Prostate gland (tissue), 2 donors: Measurements from ENCODE around the gene RAD21L1.

ENCODE experiments used
- POLR2A ChIP-seq: fragments of 450-650 bp; IDR thresholded peaks from one replicate; pipeline ENCODE4 v1.6.1; 2016; ENCODE audit warnings: antibody characterized with exemption, mild to moderate bottlenecking
- POLR2AphosphoS5 ChIP-seq: sonication (generic); formaldehyde crosslinking; IDR thresholded peaks from one replicate; pipeline ENCODE4 v1.6.1; 2017; ENCODE audit warnings: antibody characterized with exemption
- TF ChIP-seq, protein P1 (sequence below), 4 experiments: fragments of 200-600 bp in 2 of 4; fragments of 450-650 bp in 2 of 4; sonication (generic) in 2 of 4; IDR thresholded peaks; 1 replicate in 3 of 4; 2 replicates in 1 of 4; pipeline ENCODE4 v1.5.1; 2016 to 2019; ENCODE audit warnings: antibody characterized with exemption in 4 of 4, mild to moderate bottlenecking in 2 of 4, moderate library complexity in 2 of 4

DNA sequence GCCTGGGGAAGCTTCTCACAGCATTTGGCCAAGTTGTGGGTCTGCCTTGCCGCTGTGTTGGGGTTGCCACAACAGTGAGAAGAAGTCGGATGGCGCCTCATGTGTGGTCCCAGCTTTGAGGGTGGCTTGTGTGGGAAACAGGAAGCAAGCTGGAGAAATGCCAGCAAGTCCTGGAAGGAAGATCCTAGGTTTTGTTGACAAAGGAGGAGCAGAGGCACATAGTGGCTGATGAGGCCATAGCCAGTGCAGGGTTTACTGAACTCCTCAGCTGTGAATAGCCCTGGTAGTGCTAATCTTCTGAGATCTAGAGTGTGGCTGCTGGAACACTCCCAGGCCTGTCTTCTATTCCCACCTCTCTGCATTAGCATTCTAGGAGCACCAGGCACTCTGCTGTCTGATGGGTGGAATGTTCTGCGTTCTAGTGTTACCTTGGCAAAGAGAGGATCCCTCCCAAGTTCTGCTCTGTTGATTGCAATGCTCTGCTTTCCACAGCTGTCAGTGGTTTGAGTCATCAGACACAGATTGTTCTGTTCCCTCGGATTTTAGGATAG lies 65.4 kb downstream of the RAD21L1 start:
- TF ChIP-seq, protein P1, sequence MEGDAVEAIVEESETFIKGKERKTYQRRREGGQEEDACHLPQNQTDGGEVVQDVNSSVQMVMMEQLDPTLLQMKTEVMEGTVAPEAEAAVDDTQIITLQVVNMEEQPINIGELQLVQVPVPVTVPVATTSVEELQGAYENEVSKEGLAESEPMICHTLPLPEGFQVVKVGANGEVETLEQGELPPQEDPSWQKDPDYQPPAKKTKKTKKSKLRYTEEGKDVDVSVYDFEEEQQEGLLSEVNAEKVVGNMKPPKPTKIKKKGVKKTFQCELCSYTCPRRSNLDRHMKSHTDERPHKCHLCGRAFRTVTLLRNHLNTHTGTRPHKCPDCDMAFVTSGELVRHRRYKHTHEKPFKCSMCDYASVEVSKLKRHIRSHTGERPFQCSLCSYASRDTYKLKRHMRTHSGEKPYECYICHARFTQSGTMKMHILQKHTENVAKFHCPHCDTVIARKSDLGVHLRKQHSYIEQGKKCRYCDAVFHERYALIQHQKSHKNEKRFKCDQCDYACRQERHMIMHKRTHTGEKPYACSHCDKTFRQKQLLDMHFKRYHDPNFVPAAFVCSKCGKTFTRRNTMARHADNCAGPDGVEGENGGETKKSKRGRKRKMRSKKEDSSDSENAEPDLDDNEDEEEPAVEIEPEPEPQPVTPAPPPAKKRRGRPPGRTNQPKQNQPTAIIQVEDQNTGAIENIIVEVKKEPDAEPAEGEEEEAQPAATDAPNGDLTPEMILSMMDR (IDR thresholded peaks at IDR 0.05): no peak
- TF ChIP-seq POLR2AphosphoS5: no peak
- no peak for TF ChIP-seq POLR2A
